IPS-NIHi7 (cell line): ENCODE measurements around the gene CPE.
"Not testable (repeated sequence)": the region's sequence is repeated elsewhere in the genome, so short reads cannot be mapped to it uniquely, and the experiment has no call there.

Experiments used
- DNase-seq: peaks from one replicate; pipeline ENCODE4 v3.0.0; 2012; ENCODE audit warnings: mixed read lengths; ENCODE audit errors: extremely low spot score

Gene CPE

DNA sequence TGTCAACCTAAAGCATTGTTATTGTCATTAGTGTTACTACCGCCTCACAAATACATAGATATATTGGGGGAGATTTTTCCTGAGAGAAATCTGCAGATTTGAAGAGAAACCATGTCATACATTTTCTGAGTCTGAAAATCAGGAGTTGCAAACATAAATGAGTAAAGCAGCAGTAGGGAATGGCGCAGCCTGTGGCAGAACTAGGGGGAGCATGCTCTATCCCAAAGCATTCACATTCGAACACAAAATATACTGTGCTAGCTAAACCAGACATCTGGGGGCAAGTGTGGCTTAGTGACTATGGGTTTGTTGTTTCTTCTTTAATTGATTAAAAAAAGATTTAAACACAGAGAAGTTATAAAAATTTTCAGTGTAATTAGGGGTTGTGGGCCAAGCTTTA, 83.2 kb downstream of the CPE start:
- DNase-seq: no peak

- no peak for DNase-seq
These were observed 85.6 kb downstream of the CPE start for GRCh38 chr4:165464376-165464775.

DNA sequence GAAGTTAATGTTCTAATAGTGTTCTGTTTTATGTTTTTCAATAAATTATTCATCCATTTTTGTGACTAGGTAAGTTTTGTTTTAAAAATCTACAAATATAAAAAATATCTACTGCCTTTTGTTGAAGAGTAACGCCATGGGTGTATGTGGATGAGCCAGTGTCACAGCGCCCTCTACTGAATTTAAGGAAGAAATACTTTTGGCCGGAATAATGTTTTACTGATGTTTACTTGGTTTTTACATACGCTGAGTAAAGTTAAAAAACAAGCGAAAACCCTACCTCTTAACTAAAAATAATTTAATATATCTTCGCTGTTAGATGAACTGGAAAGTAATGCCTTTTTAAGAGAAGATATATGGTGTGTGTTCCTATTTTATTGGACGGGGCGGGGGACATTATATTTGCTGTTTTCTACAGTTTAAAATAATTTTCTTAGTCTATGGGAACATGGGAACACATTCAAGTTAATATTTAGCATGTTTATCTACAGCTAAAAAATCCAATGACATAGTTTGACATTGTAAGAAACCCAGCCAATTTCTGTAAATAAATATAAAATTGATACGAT, 86.1 kb downstream of the CPE start:
- DNase-seq: peak; percentile 66

- DNase-seq: no peak
These were observed 91.2 kb downstream of the CPE start for GRCh38 chr4:165470009-165470408.

- no peak for DNase-seq
These were observed 94.3 kb downstream of the CPE start for GRCh38 chr4:165472943-165473676.

- no peak for DNase-seq
These were observed 96.2 kb downstream of the CPE start for GRCh38 chr4:165474784-165475705.

GRCh38 chr4:165475706-165476070, 96.9 kb downstream of the CPE start:
- no peak for DNase-seq

- no peak for DNase-seq
These were observed 97.6 kb downstream of the CPE start for GRCh38 chr4:165476214-165477098.

- no peak for DNase-seq
These were observed 99.0 kb downstream of the CPE start for GRCh38 chr4:165477799-165478198.

DNA sequence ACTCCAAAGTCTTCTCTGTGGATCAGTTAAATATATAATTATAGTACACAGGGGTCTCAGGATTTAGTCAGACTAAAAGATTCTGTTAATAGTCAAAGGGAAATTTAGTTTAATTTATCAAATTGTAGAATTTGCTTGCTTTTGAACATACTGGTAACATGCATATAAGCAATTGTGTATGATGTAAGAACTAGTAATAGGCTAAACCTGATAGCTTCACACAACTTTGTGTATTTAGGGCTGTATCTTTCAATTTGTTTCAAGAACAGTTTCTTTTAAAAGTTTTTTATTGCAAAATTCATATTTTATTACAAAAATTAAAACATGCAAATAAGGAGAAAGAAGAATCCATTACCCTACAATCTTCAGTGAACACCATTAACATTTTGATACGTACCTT, 99.5 kb downstream of the CPE start:
- DNase-seq: no peak

- DNase-seq: no peak
These were observed 102.4 kb downstream of the CPE start for GRCh38 chr4:165481053-165481835.

DNA sequence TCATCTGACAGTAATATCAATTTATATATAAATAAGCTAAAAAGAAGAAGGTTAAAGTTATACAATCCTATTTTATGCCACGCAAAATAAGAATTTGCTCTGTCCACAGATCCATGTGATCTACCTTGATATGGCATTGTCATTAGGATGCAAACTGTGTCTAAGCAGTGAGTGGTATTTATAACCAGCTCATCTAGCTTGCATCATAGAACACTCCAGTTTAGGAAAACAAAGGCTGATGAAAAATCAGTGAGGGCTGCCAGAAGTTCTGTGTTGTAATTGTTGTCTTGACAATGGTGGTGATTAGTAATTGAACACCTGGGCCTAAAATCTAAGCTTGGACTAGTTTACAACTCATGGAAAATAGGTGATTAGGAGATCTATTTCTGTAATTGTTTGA, 111.0 kb downstream of the CPE start:
- DNase-seq: no peak

GRCh38 chr4:165492583-165492982, 113.8 kb downstream of the CPE start:
- not testable (repeated sequence) for DNase-seq

DNA sequence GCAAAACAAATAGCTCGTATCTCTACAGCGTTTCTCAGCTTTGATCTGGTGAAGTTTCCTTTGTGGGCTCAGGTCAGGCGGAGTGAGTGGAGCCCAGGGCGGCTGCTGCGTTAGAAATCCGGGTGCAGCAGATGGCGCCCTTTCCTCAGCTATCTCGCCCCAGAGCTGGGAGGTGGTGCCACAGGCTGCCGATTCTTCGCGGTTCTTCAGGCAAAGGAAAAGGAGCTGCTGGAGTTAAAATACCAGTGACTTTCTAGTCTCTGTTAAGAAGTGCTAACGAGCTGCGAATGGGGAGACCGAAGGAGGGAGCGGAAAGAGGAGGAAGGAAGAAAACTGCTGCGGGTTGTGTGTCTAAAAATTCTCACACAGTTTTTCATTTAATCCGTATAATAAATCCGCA, 114.6 kb downstream of the CPE start:
- peak; percentile 84 for DNase-seq

- DNase-seq: no peak
These were observed 124.4 kb downstream of the CPE start for GRCh38 chr4:165502916-165503907.

GRCh38 chr4:165504184-165504583, 125.4 kb downstream of the CPE start:
- DNase-seq: no peak

DNA sequence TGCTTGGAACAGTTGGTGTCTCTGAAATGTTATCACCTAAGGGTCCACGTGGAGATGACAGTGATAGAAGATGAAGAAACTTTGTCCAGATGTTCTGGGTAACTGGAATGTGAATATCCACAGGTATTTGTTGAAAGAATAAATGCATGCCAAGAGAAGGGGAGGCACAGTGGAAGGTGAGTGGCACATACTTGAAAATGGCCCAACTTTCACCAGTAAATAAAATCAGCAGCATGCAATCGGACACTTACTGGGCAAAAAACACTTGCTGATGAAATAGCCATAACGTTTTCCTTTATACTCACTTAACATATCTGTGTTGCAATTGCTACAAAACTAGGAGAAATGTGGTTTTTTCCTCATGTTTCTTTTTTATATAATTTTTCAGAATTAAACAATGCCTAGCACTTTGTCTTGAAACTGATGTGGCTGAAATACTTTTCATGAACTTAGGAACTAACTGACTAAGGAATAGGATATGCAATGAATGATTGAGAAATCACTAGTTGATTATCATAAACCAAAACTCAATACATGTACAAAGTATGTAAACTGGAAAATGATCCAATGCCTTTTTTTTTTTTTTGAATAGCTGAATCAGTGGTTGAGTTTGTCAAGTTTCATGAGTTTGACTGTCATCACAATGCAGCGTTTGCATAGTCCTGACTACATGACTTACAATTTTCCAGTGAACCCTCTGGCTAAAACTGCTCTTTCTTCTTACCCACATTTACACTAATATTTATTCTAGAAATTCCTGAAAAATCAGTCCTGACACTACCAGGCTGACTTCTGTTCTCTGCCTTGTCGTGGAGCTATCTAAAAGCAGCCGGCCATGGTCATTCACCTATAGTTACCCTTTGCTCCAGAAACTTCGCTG, 127.4 kb downstream of the CPE start:
- no peak for DNase-seq

DNA sequence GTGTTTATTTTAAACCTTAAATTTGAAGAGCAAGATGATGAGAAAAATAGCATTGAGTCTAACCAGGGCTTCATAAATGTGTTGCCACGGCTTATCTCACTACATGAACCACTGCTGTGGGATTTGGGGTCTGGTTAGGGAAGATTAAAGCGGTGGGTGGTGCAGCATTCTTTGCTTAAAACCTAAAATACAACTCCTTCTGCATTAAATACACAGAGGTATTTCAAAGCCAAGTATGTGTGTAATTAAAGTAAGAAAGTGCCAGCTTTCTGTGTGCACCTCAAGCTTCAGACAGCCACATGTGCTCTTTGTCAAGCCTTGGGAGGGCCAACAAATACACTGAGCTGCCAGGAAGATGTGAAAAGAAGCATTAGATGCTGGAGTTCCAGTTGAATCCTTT, 128.0 kb downstream of the CPE start:
- no peak for DNase-seq

DNA sequence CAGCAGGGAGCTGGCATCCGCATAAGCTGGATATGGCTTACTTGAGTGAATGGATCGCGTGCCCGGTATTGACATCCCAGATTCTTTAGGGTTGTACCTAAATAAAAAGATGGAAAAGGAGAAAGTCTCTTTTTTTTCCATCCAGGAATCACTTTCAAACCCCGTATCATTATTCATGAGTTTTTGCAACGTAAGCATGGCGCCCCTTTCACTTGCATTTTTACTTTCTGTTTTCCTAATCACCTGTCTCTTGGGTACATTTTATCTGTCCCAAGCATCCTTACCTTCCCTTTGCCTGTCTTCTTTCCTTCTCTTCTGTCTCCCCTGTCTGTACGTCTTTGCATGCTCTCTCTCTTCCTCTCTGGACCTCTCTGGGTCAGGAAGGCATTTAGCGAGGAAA, 128.6 kb downstream of the CPE start:
- no peak for DNase-seq
